ENCODE data around the gene TK1. TPM values are rescaled to one million over a fixed set of nuclear protein-coding genes. Genes with fewer than 3 reads are reported as not detected.

TK1 gene
- polyA plus RNA-seq, 2 of the 4 experiments (the other 2 are of a cell fraction) = 90.9 to 355 TPM

DNA sequence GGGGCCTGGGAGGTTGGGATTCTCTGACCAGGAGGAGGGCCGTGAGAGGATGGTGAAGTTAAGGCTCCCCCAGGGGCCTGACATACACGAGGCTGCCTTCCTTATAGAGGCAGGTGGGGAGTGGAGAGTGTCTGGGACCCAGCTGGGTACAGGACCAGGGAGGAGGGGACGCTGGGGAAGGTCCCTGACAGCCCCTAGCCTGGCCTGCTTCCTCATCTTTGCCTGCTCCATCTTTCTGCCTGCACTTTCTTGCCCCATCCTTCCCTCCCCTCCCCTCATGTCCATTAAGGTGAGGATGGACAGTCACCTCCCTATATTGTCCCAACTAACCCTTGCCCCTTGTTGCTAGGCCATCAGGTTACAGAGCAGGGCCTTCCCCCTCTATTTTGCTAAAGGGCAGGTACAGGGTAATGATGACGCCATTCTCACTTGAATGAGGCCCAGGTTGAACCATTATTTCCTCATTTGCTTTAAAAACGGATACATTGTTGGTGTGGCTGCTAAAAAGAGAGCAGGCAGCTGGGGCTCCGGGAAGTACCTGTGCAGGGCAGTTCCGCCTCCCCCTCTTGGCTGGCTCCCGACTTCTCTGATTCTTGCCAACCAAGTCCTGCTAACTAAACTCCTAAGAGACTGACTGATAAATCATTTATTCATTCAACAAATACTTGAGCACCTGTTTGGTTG lies 39.4 kb downstream of the TK1 start:
- Histone ChIP-seq H3K9me3 (no peaks in the 10 kb centered on the region), H3K4me1 (peaks cover 53% of the 10 kb centered on the region), H3K27ac (peak overlapping the region in 1 of 2 experiments; percentile 39; a peak in 3 of 6 replicates), H3K4me2 (no peak overlapping the region), H3K4me3 (no peak overlapping the region)
- FAIRE-seq (no peak), ATAC-seq (no peak), DNase-seq (ENCODE audit: low read depth in 1 of 2, low spot score in 1 of 2) (no peak)
- CTCF ChIA-PET = interaction anchor here (1.0 to 24.0 kb wide), 4 partner anchors 9 to 133 kb away, joined by 3 to 295 read pairs (median 9); partner anchors contain the start of gene SYNGR2
- POLR2A ChIA-PET = no interaction called here
- 64% methylated on average over 8 of the region's 8 CpGs for WGBS (ENCODE audit: missing lambda C conversion rate)
- TF ChIP-seq ZC3H11A (IDR thresholded peaks at IDR 0.05) (no peak), JUN (IDR thresholded peaks at IDR 0.05) (no peak), CHD2 (IDR thresholded peaks at IDR 0.05; ENCODE audit: low read length, partially characterized antibody) (no peak), ZSCAN20 (CRISPR knock-in tag; IDR thresholded peaks at IDR 0.05) (no peak), EP300 (IDR thresholded peaks at IDR 0.05) (no peak)

DNA sequence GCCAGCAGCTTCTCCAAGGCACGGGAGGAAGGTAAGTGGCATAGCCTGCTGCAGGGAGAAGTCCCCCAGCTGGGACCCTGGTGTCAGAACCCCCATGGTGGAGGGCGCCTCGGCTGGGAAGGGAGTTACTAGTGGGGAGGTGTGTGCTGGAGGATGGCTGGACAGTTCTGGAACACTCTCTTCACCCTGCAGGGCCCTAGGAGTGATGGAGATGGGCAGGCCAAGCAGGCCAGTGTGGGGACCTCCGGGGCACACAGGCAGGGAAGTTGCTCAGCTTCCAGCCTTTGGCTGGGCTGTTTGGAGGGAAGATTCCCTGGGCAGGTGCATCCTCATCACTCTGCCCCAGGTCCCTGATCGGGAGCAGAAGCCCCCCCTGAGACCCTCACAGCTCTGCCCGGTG lies 40.0 kb downstream of the TK1 start:
- Histone ChIP-seq H3K9me3 (no peaks in the 10 kb centered on the region), H3K27ac (peak overlapping the region in 1 of 2 experiments; percentile 39; a peak in 3 of 6 replicates), H3K4me3 (no peak overlapping the region), H3K4me1 (peaks cover 55% of the 10 kb centered on the region), H3K4me2 (no peak overlapping the region)
- POLR2A ChIA-PET = no interaction called here
- CTCF ChIA-PET = interaction anchor here (1.0 to 24.0 kb wide), 3 partner anchors 9 to 133 kb away, joined by 3 to 295 read pairs (median 15); partner anchors contain the start of gene SYNGR2
- TF ChIP-seq ZC3H11A (IDR thresholded peaks at IDR 0.05) (no peak), CBX8 (IDR thresholded peaks at IDR 0.05) (no peak), EP300 (IDR thresholded peaks at IDR 0.05) (no peak), JUNB (IDR thresholded peaks at IDR 0.05) (no peak), SMC3 (IDR thresholded peaks at IDR 0.05) (no peak), ZSCAN20 (CRISPR knock-in tag; IDR thresholded peaks at IDR 0.05) (no peak)
- TF ChIP-seq, protein P1, sequence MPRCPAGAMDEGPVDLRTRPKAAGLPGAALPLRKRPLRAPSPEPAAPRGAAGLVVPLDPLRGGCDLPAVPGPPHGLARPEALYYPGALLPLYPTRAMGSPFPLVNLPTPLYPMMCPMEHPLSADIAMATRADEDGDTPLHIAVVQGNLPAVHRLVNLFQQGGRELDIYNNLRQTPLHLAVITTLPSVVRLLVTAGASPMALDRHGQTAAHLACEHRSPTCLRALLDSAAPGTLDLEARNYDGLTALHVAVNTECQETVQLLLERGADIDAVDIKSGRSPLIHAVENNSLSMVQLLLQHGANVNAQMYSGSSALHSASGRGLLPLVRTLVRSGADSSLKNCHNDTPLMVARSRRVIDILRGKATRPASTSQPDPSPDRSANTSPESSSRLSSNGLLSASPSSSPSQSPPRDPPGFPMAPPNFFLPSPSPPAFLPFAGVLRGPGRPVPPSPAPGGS (IDR thresholded peaks at IDR 0.05) = no peak
- ATAC-seq = no peak
- no peak for DNase-seq (ENCODE audit: low read depth in 1 of 2, low spot score in 1 of 2)
- no peak for FAIRE-seq
- 86% methylated on average over 5 of the region's 6 CpGs for WGBS (ENCODE audit: missing lambda C conversion rate)

DNA sequence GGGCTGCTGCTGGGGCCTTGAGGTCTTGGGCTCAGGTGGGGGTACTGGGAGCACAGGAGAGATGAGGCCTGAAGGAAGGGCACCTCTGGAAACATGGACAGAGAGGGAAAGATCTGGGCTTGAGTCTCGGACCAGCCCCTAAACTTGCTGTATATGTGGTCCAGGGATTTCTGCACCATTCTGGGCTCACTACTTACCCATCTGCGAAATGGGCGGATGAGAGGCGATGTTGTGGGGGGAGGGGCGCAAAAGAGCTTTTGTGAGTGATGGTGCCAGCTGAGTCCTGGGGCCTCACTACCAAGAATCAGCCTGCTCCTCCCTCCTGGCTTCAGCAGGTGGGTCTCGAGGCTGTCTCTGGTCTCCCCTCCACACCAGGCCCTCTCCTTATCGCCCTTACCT lies 40.4 kb downstream of the TK1 start:
- 86% methylated on average over 7 of the region's 7 CpGs for WGBS (ENCODE audit: missing lambda C conversion rate)
- ATAC-seq = no peak
- CTCF ChIA-PET = interaction anchor here (1.0 to 24.0 kb wide), 3 partner anchors 8 to 132 kb away, joined by 3 to 295 read pairs (median 15); partner anchors contain the start of gene SYNGR2
- Histone ChIP-seq H3K4me2 (no peak overlapping the region), H3K4me1 (peaks cover 55% of the 10 kb centered on the region), H3K27ac (peak overlapping the region in 1 of 2 experiments; percentile 39; a peak in 3 of 6 replicates), H3K9me3 (no peaks in the 10 kb centered on the region), H3K4me3 (no peak overlapping the region)
- POLR2A ChIA-PET = no interaction called here
- TF ChIP-seq KDM1A (IDR thresholded peaks at IDR 0.05; ENCODE audit: low read depth) (peak; percentile 88), HEYL (CRISPR knock-in tag; IDR thresholded peaks at IDR 0.05) (no peak), RNF2 (IDR thresholded peaks at IDR 0.05; ENCODE audit: borderline replicate concordance, low read depth) (no peak), ZC3H11A (IDR thresholded peaks at IDR 0.05) (no peak), KDM5A (IDR thresholded peaks at IDR 0.05) (no peak), PHF8 (IDR thresholded peaks at IDR 0.05; ENCODE audit: borderline replicate concordance, low read depth) (no peak), MYC (IDR thresholded peaks at IDR 0.05; ENCODE audit: borderline replicate concordance, low read length) (no peak), EP300 (IDR thresholded peaks at IDR 0.05) (no peak)
- TF ChIP-seq, protein P2, sequence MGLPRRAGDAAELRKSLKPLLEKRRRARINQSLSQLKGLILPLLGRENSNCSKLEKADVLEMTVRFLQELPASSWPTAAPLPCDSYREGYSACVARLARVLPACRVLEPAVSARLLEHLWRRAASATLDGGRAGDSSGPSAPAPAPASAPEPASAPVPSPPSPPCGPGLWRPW (IDR thresholded peaks at IDR 0.05) = no peak
- no peak for DNase-seq (ENCODE audit: low read depth in 1 of 2, low spot score in 1 of 2)
- no peak for FAIRE-seq
